ENCODE measurements around the gene ZXDC. TPM values are rescaled to one million over a fixed set of nuclear protein-coding genes. Genes with fewer than 3 reads are reported as not detected.

The ZXDC gene
- polyA plus RNA-seq, 1 donor = 35.9 TPM

DNA sequence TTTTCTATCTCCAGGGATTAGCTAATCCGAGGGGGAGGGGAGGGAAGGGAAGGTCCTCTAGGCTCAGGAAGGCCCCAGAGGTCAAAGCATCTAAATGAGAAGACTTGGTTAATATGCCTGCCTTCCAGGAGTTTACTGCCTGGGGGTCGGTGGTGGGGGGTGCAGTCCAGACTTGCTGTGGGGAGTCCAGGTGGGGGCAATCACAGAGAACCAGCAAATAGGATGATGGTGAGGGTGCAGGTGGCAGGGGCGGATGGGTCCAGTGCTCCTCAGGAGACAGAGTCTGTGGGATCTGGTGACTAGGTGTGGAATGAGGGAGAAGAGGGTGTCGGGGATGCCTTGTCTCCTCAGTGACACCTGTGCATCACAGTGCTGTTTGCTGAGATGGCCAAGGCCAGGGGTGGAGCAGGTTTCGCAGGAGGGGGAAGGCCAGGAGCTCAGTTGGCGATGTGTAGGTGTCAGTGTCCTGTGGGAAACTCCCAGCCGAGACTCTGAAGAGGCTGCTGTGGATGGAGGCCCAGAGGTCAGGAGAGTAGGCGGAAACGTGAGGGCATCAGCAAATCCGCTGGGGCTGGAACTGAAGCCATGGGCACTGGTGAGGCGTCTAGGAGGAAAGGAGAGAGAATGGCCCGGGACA lies 72.9 kb downstream of the ZXDC start:
- H3K27me3 ChIP-seq (ENCODE audit: control insufficient read depth, insufficient read depth, low read length) = peaks cover 3% of the 10 kb centered on the region
- no peak for DNase-seq
- no peak overlapping the region for H3K27ac ChIP-seq (ENCODE audit: low read length)
- H3K4me3 ChIP-seq (ENCODE audit: low read length) = no peak overlapping the region
- no peaks in the 10 kb centered on the region for H3K4me1 ChIP-seq (ENCODE audit: control insufficient read depth, insufficient read depth, low read length)
- no peaks in the 10 kb centered on the region for H3K9me3 ChIP-seq (ENCODE audit: control insufficient read depth, low read depth, low read length)
- no CpG with 5 or more reads among the region's 12 CpGs for WGBS (ENCODE audit: insufficient coverage, low lambda C conversion rate)
- H3K36me3 ChIP-seq (ENCODE audit: control insufficient read depth, insufficient read depth, low read length) = no peaks in the 10 kb centered on the region

DNA sequence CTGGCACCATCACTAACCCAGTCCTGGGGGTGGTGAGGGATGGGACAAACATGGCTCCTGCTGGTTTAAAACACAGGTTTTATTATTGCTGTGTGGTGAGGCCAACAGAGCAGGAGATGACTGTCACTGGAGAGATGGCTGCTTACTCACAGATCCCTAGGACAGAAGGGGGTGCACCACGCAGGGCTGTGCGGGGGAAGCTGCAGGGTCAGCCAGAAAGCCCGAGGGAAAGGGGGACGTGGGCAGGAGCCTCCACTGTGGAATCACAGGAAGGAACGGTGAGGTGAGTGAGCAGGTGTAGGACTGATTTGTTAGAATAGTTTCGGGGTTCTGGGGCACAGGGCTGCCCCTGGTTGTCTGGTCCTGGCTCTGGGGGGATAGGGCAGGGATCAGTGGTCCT lies 73.5 kb downstream of the ZXDC start:
- WGBS (ENCODE audit: insufficient coverage, low lambda C conversion rate) = no CpG with 5 or more reads among the region's 6 CpGs
- Histone ChIP-seq H3K4me3 (ENCODE audit: low read length) (no peak overlapping the region), H3K4me1 (ENCODE audit: control insufficient read depth, insufficient read depth, low read length) (no peaks in the 10 kb centered on the region), H3K36me3 (ENCODE audit: control insufficient read depth, insufficient read depth, low read length) (no peaks in the 10 kb centered on the region), H3K27ac (ENCODE audit: low read length) (no peak overlapping the region), H3K9me3 (ENCODE audit: control insufficient read depth, low read depth, low read length) (no peaks in the 10 kb centered on the region), H3K27me3 (ENCODE audit: control insufficient read depth, insufficient read depth, low read length) (peaks cover 3% of the 10 kb centered on the region)
- DNase-seq = no peak

DNA sequence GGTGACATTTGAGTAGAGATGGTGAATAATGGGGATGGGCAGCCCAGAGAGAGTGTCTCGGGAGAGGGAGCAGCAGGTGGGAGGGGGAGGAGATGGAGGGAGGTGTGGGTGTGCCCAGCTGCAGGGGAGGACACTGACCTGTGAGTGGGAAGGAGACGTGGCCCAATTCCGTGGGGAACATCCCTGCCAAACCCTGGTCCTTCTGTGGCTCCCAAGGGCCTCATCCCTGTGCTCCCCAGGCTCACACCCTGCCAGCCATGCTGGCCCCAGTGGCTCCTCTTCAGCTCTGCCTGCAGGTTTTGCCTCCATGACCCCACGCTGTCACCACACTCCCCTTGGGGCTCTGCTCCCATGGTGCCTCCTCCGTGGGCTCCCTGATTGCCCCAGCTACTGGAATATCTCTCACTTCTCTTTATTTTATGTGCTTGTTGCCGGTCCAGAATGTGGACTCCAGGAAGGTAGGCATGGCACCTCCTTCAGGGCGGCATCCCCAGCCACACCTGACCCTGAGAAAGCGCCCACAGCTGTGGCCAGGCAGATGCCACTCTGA lies 74.0 kb downstream of the ZXDC start:
- Histone ChIP-seq H3K27ac (ENCODE audit: low read length) (no peak overlapping the region), H3K4me1 (ENCODE audit: control insufficient read depth, insufficient read depth, low read length) (no peaks in the 10 kb centered on the region), H3K4me3 (ENCODE audit: low read length) (no peak overlapping the region), H3K36me3 (ENCODE audit: control insufficient read depth, insufficient read depth, low read length) (no peaks in the 10 kb centered on the region), H3K27me3 (ENCODE audit: control insufficient read depth, insufficient read depth, low read length) (peaks cover 3% of the 10 kb centered on the region), H3K9me3 (ENCODE audit: control insufficient read depth, low read depth, low read length) (no peaks in the 10 kb centered on the region)
- WGBS (ENCODE audit: insufficient coverage, low lambda C conversion rate) = no CpG with 5 or more reads among the region's 8 CpGs
- no peak for DNase-seq

DNA sequence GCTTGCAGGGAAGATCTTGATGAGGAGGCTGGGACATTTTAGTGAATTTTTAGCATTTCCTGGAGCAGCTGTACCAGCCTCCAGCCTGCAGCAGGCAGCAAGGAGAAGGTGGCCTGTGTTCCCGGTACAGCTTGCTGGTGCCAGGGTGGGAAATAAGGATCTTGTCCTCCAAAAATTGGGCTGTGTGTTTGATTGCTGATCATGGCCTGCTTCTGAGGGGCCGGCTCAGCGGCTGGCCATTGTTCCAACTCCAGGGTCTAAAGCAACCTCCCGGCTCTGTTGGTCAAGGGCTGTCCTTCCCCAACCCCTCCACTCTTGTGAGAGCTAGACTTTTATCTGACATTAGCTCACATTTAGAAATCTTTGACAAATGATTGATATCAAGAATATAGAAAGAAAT lies 75.9 kb downstream of the ZXDC start:
- Histone ChIP-seq H3K4me1 (ENCODE audit: control insufficient read depth, insufficient read depth, low read length) (no peaks in the 10 kb centered on the region), H3K27me3 (ENCODE audit: control insufficient read depth, insufficient read depth, low read length) (peaks cover 14% of the 10 kb centered on the region), H3K4me3 (ENCODE audit: low read length) (no peak overlapping the region), H3K36me3 (ENCODE audit: control insufficient read depth, insufficient read depth, low read length) (no peaks in the 10 kb centered on the region), H3K27ac (ENCODE audit: low read length) (no peak overlapping the region), H3K9me3 (ENCODE audit: control insufficient read depth, low read depth, low read length) (no peaks in the 10 kb centered on the region)
- no peak for DNase-seq
- no CpG with 5 or more reads among the region's 4 CpGs for WGBS (ENCODE audit: insufficient coverage, low lambda C conversion rate)

DNA sequence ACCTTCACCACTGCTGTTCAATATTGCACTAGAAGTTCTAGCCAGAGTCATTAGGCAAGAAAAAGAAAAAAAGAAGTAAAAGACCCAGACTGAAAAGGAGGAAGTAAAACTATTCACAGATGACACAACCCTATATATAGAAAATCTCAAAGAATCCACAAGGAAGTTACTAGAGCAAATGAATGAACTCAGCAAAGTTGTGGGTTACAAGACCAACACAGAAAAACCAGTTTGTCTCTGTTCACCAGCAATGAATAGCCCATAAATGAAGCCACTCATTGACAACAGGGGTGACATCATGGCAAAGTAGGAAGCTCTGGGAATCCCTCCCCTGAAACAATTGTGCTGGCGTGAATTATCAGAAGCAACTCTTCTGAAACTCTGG lies 76.3 kb downstream of the ZXDC start:
- no peak for DNase-seq
- no CpG with 5 or more reads among the region's 1 CpG for WGBS (ENCODE audit: insufficient coverage, low lambda C conversion rate)
- H3K27ac ChIP-seq (ENCODE audit: low read length) = no peak overlapping the region
- no peaks in the 10 kb centered on the region for H3K36me3 ChIP-seq (ENCODE audit: control insufficient read depth, insufficient read depth, low read length)
- H3K4me1 ChIP-seq (ENCODE audit: control insufficient read depth, insufficient read depth, low read length) = no peaks in the 10 kb centered on the region
- H3K4me3 ChIP-seq (ENCODE audit: low read length) = no peak overlapping the region
- H3K9me3 ChIP-seq (ENCODE audit: control insufficient read depth, low read depth, low read length) = no peaks in the 10 kb centered on the region
- H3K27me3 ChIP-seq (ENCODE audit: control insufficient read depth, insufficient read depth, low read length) = peaks cover 18% of the 10 kb centered on the region

DNA sequence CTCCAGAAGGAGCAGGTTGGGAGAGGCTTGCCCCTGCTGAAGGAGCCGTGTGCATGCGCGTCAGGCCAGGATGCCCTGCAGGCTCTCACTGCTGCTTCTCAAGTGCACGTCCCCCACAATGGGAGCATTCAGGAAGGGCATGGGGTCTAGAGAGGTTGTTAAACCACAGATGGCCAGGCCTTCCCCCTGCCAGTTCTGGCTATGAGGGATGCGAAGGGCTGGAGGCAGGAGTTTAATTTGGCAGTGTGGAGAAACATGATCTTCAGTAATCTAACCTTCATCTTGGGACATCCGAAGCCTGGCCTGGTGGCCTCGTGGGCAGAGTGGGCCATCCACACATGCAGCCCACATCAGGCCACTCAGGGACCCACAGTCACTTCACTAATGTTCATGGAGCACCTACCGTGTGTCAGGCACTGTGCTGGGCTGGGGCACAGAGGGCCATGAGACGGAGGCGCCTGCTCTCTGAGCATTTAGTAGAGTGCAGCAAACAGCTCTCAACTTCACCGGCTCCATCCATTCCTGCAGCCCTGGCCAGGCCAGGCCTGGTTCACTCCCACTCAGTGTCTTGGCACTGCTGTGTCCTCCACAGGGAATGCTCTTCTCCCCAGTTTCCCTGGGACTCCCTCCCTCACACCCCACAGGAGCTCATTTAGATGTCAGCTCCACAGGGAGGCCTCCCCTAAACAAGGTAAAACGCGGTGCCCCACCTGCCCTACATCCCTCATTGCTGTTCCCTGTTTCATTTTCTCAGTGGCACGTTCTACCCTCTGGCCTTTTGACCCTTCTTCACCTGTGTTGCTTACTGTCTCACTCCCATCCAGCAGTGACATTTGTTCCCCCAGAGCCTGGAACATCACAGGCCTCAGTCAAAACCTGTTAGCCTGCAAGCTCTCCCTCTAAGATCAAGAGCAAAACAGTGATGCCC lies 77.0 kb downstream of the ZXDC start:
- Histone ChIP-seq H3K27me3 (ENCODE audit: control insufficient read depth, insufficient read depth, low read length) (peaks cover 25% of the 10 kb centered on the region), H3K4me1 (ENCODE audit: control insufficient read depth, insufficient read depth, low read length) (no peaks in the 10 kb centered on the region), H3K4me3 (ENCODE audit: low read length) (no peak overlapping the region), H3K9me3 (ENCODE audit: control insufficient read depth, low read depth, low read length) (no peaks in the 10 kb centered on the region), H3K36me3 (ENCODE audit: control insufficient read depth, insufficient read depth, low read length) (no peaks in the 10 kb centered on the region), H3K27ac (ENCODE audit: low read length) (no peak overlapping the region)
- WGBS (ENCODE audit: insufficient coverage, low lambda C conversion rate) = 92% methylated on average over 2 of the region's 14 CpGs
- no peak for DNase-seq

DNA sequence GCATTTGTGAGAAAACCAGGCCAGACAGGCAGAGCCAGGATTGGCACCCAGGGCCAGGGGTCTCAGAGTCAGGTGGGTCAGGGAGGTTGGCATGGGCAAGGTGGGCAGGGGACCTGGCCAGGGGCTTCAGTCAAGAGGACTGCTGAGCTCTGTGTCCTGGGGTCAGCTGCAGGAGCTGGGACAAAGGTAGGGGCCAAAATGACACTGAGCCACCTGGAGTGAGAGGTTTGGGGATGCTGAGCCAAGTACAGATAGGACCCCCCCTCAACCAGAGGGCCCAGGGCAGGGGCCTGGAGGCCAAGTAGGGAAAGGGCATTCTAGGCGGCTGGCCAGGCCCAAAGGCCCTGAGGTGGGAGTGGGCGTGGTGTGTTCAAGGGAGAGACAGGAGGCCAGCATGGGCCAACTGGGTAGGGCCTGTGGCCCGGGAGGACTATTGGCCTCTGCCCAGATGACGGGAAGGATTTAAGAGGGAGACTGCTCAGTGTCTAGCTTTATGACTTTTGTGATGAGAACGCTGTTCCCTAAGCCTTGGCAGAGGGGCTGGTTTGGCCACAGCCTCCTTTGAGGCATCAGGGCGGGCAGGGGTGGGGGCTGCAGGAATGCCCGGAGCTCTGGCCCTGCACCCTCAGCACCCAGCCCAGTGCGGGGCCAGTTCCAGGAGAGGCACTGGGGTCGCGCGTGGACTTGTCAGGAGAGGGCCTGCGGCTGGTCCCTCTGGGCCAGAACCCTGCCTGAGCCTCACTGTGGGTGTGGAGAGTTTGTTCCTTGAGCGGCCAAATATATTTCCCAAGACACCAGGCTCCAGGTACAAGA lies 77.9 kb downstream of the ZXDC start:
- no peaks in the 10 kb centered on the region for H3K9me3 ChIP-seq (ENCODE audit: control insufficient read depth, low read depth, low read length)
- no peak for DNase-seq
- H3K4me1 ChIP-seq (ENCODE audit: control insufficient read depth, insufficient read depth, low read length) = no peaks in the 10 kb centered on the region
- no peaks in the 10 kb centered on the region for H3K36me3 ChIP-seq (ENCODE audit: control insufficient read depth, insufficient read depth, low read length)
- H3K4me3 ChIP-seq (ENCODE audit: low read length) = no peak overlapping the region
- no CpG with 5 or more reads among the region's 13 CpGs for WGBS (ENCODE audit: insufficient coverage, low lambda C conversion rate)
- H3K27me3 ChIP-seq (ENCODE audit: control insufficient read depth, insufficient read depth, low read length) = peaks cover 27% of the 10 kb centered on the region
- no peak overlapping the region for H3K27ac ChIP-seq (ENCODE audit: low read length)

DNA sequence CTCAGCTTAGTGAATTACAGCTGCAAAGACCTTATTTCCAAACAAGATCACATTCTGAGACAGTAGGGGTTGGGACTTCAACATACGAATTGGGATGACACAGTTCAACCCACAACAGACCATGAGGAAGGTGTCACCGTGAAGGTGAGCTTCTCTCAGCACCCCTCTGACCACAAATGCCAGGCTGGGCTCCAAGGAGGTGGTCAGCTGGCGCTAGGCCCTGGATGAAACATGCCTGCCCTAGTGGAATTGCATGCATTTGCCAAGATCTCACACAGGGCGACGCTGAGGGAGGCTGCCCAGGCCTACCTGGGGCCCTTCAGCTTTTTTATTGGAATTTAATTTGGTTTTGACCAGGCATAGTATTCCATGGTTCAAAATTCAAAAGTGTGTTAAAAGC lies 79.2 kb downstream of the ZXDC start:
- WGBS (ENCODE audit: insufficient coverage, low lambda C conversion rate) = no CpG with 5 or more reads among the region's 5 CpGs
- no peaks in the 10 kb centered on the region for H3K9me3 ChIP-seq (ENCODE audit: control insufficient read depth, low read depth, low read length)

DNA sequence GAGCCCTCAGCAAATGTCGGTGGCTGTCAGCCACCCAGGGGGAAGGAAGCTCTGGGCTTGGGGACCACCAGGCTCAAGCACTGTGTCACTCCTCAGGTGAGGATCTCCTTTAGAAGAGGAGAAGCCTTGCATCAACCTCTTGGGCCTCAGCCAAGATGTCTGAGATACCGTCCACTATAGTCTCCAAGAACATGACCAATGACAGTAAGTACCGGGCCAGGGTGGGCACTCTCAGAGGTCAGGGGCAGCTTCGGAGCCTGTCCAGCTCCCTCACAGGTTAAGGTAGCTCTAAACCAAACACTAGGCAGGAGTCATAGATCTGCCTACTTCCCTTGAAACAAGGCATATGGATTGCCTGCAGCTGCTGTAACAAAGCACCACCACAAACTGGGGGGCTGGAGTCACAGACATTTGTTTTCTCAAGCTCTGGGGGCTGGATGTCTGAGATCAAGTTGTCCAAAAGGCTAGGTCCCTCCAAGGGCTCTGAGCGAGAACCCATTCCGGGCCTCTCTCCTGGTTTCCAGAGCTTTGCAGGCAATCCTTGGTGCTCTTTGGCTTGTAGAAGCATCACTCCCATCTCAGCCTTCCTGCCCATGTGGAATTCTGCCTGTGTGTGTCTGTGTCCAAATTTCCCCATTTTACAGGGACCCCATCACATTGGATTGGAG lies 79.7 kb downstream of the ZXDC start:
- no peaks in the 10 kb centered on the region for H3K36me3 ChIP-seq (ENCODE audit: control insufficient read depth, insufficient read depth, low read length)
- WGBS (ENCODE audit: insufficient coverage, low lambda C conversion rate) = no CpG with 5 or more reads among the region's 6 CpGs
- H3K27me3 ChIP-seq (ENCODE audit: control insufficient read depth, insufficient read depth, low read length) = peaks cover 38% of the 10 kb centered on the region
- no peak for DNase-seq
- H3K4me3 ChIP-seq (ENCODE audit: low read length) = no peak overlapping the region
- H3K27ac ChIP-seq (ENCODE audit: low read length) = no peak overlapping the region
- no peaks in the 10 kb centered on the region for H3K4me1 ChIP-seq (ENCODE audit: control insufficient read depth, insufficient read depth, low read length)
- H3K9me3 ChIP-seq (ENCODE audit: control insufficient read depth, low read depth, low read length) = no peaks in the 10 kb centered on the region

More for the DNA sequence above, 79.2 kb downstream of the ZXDC start:
- no peaks in the 10 kb centered on the region for H3K36me3 ChIP-seq (ENCODE audit: control insufficient read depth, insufficient read depth, low read length)
- no peak for DNase-seq
- peaks cover 34% of the 10 kb centered on the region for H3K27me3 ChIP-seq (ENCODE audit: control insufficient read depth, insufficient read depth, low read length)
- no peak overlapping the region for H3K27ac ChIP-seq (ENCODE audit: low read length)
- no peak overlapping the region for H3K4me3 ChIP-seq (ENCODE audit: low read length)
- H3K4me1 ChIP-seq (ENCODE audit: control insufficient read depth, insufficient read depth, low read length) = no peaks in the 10 kb centered on the region

DNA sequence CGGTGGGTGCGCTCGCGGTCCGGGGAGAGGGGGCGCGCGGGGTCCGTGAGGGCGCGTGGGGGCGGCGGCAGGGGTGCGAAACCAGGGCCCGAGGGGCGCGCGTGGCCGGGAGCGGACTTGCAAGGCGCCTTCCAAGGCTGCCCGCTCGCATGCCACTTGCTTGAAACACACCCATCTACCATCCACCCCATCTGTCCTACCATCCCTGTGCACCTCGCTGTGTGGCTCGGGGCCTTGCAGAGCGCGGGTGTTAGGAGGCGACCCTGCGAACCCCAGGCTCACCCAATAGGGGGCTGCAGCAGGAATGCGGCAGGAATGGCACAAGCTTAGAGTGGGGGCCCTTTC lies 80.7 kb downstream of the ZXDC start:
- no peaks in the 10 kb centered on the region for H3K4me1 ChIP-seq (ENCODE audit: control insufficient read depth, insufficient read depth, low read length)
- H3K36me3 ChIP-seq (ENCODE audit: control insufficient read depth, insufficient read depth, low read length) = no peaks in the 10 kb centered on the region
- H3K27me3 ChIP-seq (ENCODE audit: control insufficient read depth, insufficient read depth, low read length) = peaks cover 39% of the 10 kb centered on the region
- no CpG with 5 or more reads among the region's 30 CpGs for WGBS (ENCODE audit: insufficient coverage, low lambda C conversion rate)
- DNase-seq = no peak
- no peaks in the 10 kb centered on the region for H3K9me3 ChIP-seq (ENCODE audit: control insufficient read depth, low read depth, low read length)
- no peak overlapping the region for H3K27ac ChIP-seq (ENCODE audit: low read length)
- H3K4me3 ChIP-seq (ENCODE audit: low read length) = no peak overlapping the region
